Right ventricle myocardium inferior (tissue), 1 donor: ENCODE results near the gene COPZ2. TPM values are rescaled to one million over a fixed set of nuclear protein-coding genes. Genes with fewer than 3 reads are reported as not detected.
"Not testable (repeated sequence)": the region's sequence is repeated elsewhere in the genome, so short reads cannot be mapped to it uniquely, and the experiment has no call there.

Experiments
- ATAC-seq: fragments of 200-7000 bp; cut with Tn5 transposase; one replicate; pipeline ENCODE4 v1.9.1; 2020; ENCODE audit warnings: mild to moderate bottlenecking, moderate library complexity
- DNase-seq: peaks from one replicate; pipeline ENCODE4 v3.0.0; 2021; ENCODE audit errors: missing footprints
- intact Hi-C: fragments of 100-400 bp; cut with DNase I; formaldehyde crosslinking; loops from one replicate; pipeline ENCODE4 v1.11.0; 2022
- total RNA-seq: library from RNA; stranded (reverse); fragmentation: NEBNext Ultra II Directional; extraction: Animal tissue kit (Norgen Biotek cat#: 25700); gene quantifications from one replicate; pipeline ENCODE4 v1.2.1, GENCODE V29; 2021
- donor health status: DM: no; HTN: yes; CAD: no; lungs with severe emphysema.

The COPZ2 gene
- total RNA-seq, 1 donor from 2014 or later, result 52.9 TPM

DNA sequence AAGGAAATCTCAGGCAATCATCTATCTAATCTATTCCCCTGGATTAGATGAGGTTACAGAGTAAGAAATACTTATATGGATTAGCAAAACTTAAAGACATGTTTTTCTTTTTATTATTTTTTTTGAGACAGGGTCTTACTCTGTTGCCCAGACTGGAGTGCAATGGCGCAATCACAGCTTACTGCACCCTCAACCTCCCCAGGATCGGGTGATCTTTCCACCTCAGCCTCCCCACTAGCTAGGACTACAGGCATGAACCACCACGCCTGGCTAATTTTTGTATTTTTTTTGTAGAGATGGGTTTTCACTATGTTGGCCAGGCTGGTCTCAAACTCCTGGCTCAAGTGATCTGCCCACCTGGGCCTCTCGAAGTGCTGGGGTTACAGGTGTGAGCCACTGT, 7.3 kb upstream of the COPZ2 start:
- ATAC-seq (no peak), DNase-seq (no peak)
- intact Hi-C loops, result no loop called here

GRCh38 chr17:48043176-48043575, 5.6 kb upstream of the COPZ2 start:
- no peak for DNase-seq
- no peak for ATAC-seq
- intact Hi-C loops, result no loop called here

DNA sequence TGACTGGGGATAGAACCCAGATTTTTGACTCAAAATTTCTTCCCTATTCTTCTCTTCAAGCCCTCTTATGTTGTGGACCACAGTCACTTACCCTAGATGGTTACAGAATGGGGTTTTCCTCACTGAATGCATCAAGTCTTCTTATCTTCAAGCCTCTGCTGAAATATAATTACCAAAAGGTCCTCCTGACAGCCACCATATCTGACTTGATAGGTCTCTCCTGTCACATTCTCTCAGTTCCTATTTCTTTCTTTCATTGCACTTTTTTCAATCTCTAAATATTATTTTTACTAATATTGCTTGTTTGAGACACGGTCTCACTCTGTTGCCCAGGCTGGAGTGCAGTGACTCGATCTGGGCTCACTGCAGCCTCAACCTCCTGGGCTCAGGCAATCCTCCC, 1.1 kb upstream of the COPZ2 start:
- intact Hi-C loops, result no loop called here
- DNase-seq (no peak), ATAC-seq (no peak)

- DNase-seq, result no peak
- no peak for ATAC-seq
- intact Hi-C loops, result no loop called here
These were observed 284 bp upstream of the COPZ2 start for GRCh38 chr17:48037838-48038323.

- DNase-seq (no peak), ATAC-seq (no peak)
- intact Hi-C loops, result no loop called here
These were observed 933 bp downstream of the COPZ2 start for GRCh38 chr17:48036693-48037035.

DNA sequence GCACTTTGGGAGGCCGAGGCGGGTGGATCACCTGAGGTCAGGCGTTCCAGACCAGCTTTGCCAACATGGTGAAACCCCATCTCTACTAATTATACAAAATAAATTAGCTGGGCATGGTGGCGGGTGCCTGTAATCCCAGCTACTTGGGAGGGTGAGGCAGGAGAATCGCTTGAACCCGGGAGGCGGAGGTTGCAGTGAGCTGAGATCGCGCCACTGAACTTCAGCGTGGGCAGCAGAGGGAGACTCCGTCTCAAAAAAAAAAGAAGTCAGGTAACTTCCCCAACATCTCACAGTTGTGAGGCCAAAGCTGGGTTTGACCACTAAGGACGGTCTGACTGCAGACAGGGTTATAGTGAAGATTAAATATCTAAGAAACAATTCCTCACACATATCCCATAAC, 2.9 kb downstream of the COPZ2 start:
- ATAC-seq, intact Hi-C loops: not testable (repeated sequence)

DNA sequence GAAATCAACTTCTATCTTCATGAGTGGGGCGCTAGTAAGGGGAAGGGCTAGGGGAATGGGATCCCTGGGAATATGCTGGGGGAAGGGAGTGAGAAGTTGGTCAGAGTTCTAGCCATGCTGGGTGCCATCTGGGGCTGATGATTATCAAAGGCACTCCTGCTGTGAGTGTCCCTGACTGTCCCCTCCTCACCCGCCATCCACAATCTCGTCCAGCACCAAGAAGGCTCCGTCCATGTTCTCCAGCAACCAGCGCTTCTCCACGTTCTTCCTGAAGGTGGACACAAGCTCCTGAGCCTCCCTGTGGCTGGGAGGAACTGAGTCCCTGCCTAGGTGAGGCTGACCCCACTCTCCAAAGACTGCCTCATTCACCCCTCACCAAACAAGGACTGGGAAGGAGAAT, 5.6 kb downstream of the COPZ2 start:
- intact Hi-C loops, result no loop called here
- ATAC-seq (no peak), DNase-seq (no peak)

More for the DNA sequence above, 2.9 kb downstream of the COPZ2 start:
- DNase-seq, result not testable (repeated sequence)

DNA sequence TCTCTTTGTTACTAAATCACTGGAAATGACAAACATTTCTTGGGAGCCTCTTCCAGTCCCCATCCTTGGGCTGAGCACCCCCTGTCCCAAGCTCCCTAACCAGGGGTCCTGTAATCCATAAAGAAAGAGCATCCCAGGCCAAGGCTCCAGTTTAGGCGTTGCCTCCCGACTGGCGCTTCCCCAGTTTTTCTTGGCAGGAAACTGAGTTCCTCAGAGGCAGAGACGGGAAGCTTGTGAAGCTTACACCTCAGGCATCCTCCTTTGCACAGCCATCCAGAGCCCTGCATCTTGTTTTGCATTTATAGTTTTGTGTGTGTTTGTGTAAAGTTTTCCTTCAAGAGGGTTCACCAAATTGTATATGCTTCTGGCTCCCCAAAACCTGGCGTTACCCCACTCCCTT, 7.1 kb downstream of the COPZ2 start:
- DNase-seq, result no peak
- no peak for ATAC-seq
- intact Hi-C loops, result no loop called here

DNA sequence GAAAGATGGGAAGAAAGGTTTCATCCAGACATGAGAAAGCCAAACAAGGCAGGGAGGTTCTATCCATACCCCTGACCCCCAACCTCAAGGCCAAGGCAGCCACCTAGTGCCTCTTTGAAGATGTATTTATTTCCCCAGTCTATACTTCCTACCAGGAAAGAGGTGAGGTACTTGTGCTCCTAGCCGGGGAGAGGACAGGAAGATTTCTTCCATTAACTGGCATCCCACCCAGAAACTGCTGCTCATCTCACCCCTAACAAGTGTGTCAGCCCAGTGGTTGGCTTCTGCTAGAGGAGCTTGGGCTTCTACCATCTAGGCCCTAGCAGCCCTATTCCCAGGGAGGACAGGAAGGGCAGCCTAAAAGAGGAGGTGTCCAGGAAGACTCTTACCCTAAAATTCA, 8.9 kb downstream of the COPZ2 start:
- intact Hi-C loops, result loop anchor here (10.0 kb wide), 2 partner anchors 306 to 586 kb away; partner anchors contain the start of genes HOXB7 and HOXB8
- ATAC-seq (no peak), DNase-seq (no peak)

GRCh38 chr17:48027322-48027981, 10.1 kb downstream of the COPZ2 start:
- ATAC-seq (no peak), DNase-seq (no peak)
- intact Hi-C loops, result loop anchor here (2.0 to 10.0 kb wide), 3 partner anchors 25 to 587 kb away; partner anchors contain the start of genes HOXB7 and HOXB8

GRCh38 chr17:48026502-48027321, 10.9 kb downstream of the COPZ2 start:
- ATAC-seq (peak; percentile 32), DNase-seq (peak; percentile 88)
- intact Hi-C loops, result loop anchor here (1.0 to 10.0 kb wide), 4 partner anchors 26 to 588 kb away; partner anchors contain the start of genes HOXB7 and HOXB8

GRCh38 chr17:48025904-48026501, 11.6 kb downstream of the COPZ2 start:
- intact Hi-C loops, result loop anchor here (1.0 to 10.0 kb wide), 6 partner anchors 27 to 589 kb away; partner anchors contain the start of genes HOXB7, HOXB8 and SCRN2
- DNase-seq, result no peak
- no peak for ATAC-seq

- DNase-seq (peak; percentile 100), ATAC-seq (peak; percentile 93)
- intact Hi-C loops, result loop anchor here (1.0 to 10.0 kb wide), 4 partner anchors 106 to 590 kb away; partner anchors contain the start of genes HOXB7, HOXB8 and SCRN2
These were observed 12.3 kb downstream of the COPZ2 start for GRCh38 chr17:48025040-48025903.

- ATAC-seq (peak; percentile 6), DNase-seq (peak; percentile 85)
- intact Hi-C loops, result loop anchor here (1.0 to 10.0 kb wide), 4 partner anchors 107 to 590 kb away; partner anchors contain the start of genes HOXB7, HOXB8 and SCRN2
These were observed 13.2 kb downstream of the COPZ2 start for GRCh38 chr17:48024149-48025039.

- ATAC-seq (peak; percentile 60), DNase-seq (peak; percentile 92)
- intact Hi-C loops, result loop anchor here (2.0 to 10.0 kb wide), 3 partner anchors 183 to 591 kb away; partner anchors contain the start of genes HOXB7, HOXB8 and SCRN2
These were observed 14.0 kb downstream of the COPZ2 start for GRCh38 chr17:48023400-48024148.

- ATAC-seq, result no peak
- intact Hi-C loops, result loop anchor here (10.0 kb wide), 2 partner anchors 312 to 592 kb away; partner anchors contain the start of genes HOXB7 and HOXB8
- DNase-seq, result no peak
These were observed 14.7 kb downstream of the COPZ2 start for GRCh38 chr17:48022901-48023300.
